ENCODE measurements around the gene POU3F1. TPM values are rescaled to one million over a fixed set of nuclear protein-coding genes. Genes with fewer than 3 reads are reported as not detected.

Gene POU3F1
- total RNA-seq, 1 donor from 2014 or later, result 10.7 TPM

DNA sequence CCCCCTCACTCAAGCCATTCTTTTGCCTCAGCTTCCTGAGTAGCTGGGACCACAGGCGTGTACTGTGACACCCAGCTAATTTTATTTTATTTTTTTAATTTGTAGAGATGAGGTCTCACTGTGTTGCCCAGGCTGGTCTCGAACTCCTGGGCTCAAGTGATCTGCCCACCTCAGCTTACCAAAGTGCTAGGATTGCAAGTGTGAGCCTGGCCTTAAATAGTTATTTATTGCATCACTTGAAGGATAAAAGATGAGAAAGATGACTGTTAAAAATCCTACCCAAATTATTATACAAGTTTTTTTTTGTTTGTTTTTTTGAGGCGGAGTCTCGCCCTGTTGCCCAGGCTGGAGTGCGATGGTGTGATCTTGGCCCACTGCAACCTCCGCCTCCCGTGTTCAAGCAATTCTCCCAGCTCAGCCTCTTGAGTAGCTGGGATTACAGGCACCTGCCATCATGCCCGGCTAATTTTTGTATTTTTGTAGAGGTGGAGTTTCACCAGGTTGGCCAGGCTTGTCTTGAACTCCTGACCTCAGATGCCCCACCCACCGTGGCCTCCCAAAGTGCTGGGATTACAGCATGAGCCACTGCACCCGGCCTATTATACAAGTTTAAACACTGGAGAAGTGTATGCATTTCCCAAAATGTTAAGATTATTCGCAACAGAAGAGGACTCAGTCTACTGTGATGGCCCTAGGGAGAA lies 31.7 kb downstream of the POU3F1 start:
- no peaks in the 10 kb centered on the region for H3K27me3 Mint-ChIP-seq (ENCODE audit: low read depth)
- no peak overlapping the region for H3K27ac Mint-ChIP-seq (ENCODE audit: unreplicated experiment)
- H3K9me3 Mint-ChIP-seq, result peaks cover 2% of the 10 kb centered on the region
- H3K4me1 Mint-ChIP-seq, result peaks cover 24% of the 10 kb centered on the region
- no peak for DNase-seq (ENCODE audit: low read depth, low spot score)
- H3K36me3 Mint-ChIP-seq (ENCODE audit: low read depth), result peaks cover 3% of the 10 kb centered on the region
- H3K4me3 Mint-ChIP-seq, result peak overlapping the region; percentile 42
- TF ChIP-seq, protein P1, sequence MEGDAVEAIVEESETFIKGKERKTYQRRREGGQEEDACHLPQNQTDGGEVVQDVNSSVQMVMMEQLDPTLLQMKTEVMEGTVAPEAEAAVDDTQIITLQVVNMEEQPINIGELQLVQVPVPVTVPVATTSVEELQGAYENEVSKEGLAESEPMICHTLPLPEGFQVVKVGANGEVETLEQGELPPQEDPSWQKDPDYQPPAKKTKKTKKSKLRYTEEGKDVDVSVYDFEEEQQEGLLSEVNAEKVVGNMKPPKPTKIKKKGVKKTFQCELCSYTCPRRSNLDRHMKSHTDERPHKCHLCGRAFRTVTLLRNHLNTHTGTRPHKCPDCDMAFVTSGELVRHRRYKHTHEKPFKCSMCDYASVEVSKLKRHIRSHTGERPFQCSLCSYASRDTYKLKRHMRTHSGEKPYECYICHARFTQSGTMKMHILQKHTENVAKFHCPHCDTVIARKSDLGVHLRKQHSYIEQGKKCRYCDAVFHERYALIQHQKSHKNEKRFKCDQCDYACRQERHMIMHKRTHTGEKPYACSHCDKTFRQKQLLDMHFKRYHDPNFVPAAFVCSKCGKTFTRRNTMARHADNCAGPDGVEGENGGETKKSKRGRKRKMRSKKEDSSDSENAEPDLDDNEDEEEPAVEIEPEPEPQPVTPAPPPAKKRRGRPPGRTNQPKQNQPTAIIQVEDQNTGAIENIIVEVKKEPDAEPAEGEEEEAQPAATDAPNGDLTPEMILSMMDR (conservative IDR thresholded peaks at IDR 0.05), result no peak

DNA sequence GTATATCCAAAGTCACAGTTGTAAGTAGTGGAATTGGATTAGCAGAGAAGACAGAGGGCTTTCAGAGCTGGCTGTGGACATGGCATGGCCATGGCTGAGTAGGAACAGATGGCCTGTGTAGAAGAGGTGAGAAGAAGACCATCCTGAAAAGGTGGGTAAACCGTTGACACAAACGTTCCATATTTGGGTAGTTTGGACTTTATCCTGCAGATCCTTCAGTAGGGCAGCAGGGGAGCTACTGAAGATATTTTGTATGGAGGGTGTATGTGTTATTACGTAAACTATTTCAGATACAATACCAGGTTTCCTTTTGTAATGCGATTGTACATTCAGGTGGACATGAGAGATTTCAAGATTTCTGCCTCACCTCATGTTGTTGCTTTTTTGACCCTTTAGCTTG lies 32.4 kb downstream of the POU3F1 start:
- peaks cover 3% of the 10 kb centered on the region for H3K36me3 Mint-ChIP-seq (ENCODE audit: low read depth)
- H3K4me1 Mint-ChIP-seq, result peaks cover 28% of the 10 kb centered on the region
- H3K9me3 Mint-ChIP-seq, result peaks cover 2% of the 10 kb centered on the region
- H3K4me3 Mint-ChIP-seq, result peak overlapping the region; percentile 99
- no peaks in the 10 kb centered on the region for H3K27me3 Mint-ChIP-seq (ENCODE audit: low read depth)
- TF ChIP-seq, protein P1 (conservative IDR thresholded peaks at IDR 0.05), result peak; percentile 17
- DNase-seq (ENCODE audit: low read depth, low spot score), result no peak
- no peak overlapping the region for H3K27ac Mint-ChIP-seq (ENCODE audit: unreplicated experiment)

DNA sequence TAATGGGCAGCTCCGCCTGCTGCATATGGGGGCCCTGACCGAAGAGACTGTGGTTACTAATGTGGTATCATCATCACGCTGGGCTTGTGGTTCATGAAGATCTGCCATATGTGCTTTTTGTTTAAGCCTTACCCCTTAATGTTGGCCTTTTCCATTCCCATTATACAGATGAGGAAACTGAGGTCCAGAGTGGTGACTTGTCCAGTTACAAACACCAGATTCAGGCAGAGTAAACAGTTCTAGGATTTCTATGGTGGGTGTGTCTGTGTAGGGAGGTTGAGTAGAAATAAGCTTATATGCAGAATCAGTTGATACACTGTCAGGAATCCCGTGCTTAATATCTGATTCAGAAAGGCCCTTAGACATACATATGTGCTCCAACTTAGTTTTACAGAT lies 33.4 kb downstream of the POU3F1 start:
- Mint-ChIP-seq H3K4me1 (peaks cover 29% of the 10 kb centered on the region), H3K9me3 (peaks cover 2% of the 10 kb centered on the region), H3K27ac (ENCODE audit: unreplicated experiment) (peak overlapping the region; percentile 99), H3K4me3 (peak overlapping the region; percentile 99), H3K36me3 (ENCODE audit: low read depth) (peaks cover 3% of the 10 kb centered on the region), H3K27me3 (ENCODE audit: low read depth) (no peaks in the 10 kb centered on the region)
- TF ChIP-seq, protein P1 (conservative IDR thresholded peaks at IDR 0.05), result no peak
- DNase-seq (ENCODE audit: low read depth, low spot score), result no peak

DNA sequence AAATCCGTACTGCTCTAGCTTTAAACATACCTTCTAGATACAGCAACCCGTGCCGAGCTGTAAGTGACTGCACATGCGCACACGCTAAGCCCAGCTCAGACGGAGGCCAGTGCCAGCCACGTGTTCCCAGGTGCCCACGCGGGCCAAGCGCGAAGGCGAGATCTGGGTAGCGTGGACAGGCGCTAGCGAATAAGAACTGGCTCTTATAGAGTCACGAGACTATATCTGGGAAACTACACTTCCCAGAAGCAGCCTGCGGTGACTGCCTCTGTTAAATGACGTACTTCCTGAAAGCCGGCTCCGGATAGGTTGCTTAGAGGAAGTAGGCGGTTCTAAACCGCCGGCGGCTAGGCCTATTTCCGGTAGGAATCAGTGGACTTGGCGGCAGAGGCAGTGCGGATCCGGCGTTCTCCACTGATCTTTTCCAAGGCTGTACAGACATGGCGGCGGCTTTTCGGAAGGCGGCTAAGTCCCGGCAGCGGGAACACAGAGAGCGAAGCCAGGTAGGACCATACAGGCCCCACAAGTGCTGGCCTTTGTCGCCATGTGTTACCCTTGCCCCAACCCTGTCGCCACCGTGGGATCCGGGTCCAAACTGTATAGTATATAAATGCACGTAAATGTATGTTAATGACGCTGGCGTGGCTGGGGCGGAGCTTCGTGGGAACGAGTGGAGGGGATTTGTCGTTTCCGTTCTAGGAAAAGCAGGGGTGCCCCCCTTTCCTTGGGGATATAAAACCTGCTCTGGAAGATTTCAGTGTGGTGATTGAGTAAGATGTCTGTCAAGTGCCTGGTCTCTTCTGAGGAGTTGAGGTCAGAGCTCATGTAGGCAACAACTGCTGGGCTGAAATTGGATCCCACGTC lies 34.0 kb downstream of the POU3F1 start, which contains the start of gene UTP11:
UTP11 (plus strand) TSS at position 372 of the 864 bp plus-strand sequence; CDS start at position 441, 69 bp downstream.
- DNase-seq (ENCODE audit: low read depth, low spot score), result peak; percentile 80
- Mint-ChIP-seq H3K4me3 (peak within 1 kb of the TSS; percentile 99), H3K4me1 (peaks cover 29% of the 10 kb centered on the region), H3K9me3 (peaks cover 2% of the 10 kb centered on the region), H3K36me3 (ENCODE audit: low read depth) (peaks cover 3% of the 10 kb centered on the region), H3K27ac (ENCODE audit: unreplicated experiment) (peak within 1 kb of the TSS; percentile 99), H3K27me3 (ENCODE audit: low read depth) (no peaks in the 10 kb centered on the region)
- TF ChIP-seq, protein P1 (conservative IDR thresholded peaks at IDR 0.05), result no peak

DNA sequence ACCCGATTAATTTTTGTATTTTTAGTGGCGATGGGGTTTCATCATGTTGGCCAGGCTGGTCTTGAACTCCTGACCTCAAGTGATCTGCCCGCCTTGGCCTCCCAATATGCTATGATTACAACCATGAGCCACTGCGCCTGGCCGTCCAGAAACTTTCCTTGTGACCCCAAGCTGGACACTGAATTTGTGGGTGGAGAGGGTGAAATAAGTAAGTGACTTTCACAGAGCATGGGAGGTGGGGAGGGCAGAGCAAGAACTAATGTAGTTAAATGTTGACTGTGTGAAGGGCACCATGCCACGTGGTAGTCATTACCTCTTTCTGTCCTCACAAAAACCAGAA lies 36.8 kb downstream of the POU3F1 start:
- Mint-ChIP-seq H3K4me1 (peaks cover 28% of the 10 kb centered on the region), H3K36me3 (ENCODE audit: low read depth) (peaks cover 3% of the 10 kb centered on the region), H3K27me3 (ENCODE audit: low read depth) (no peaks in the 10 kb centered on the region), H3K27ac (ENCODE audit: unreplicated experiment) (no peak overlapping the region), H3K4me3 (peak overlapping the region; percentile 59), H3K9me3 (peaks cover 2% of the 10 kb centered on the region)
- TF ChIP-seq, protein P1 (conservative IDR thresholded peaks at IDR 0.05), result no peak
- no peak for DNase-seq (ENCODE audit: low read depth, low spot score)

All from neural crest cell (in vitro differentiated cells).